NCI-H187 treated with DMSO at 0.1 percent for 48 hours (cell line): ENCODE results near the gene USE1.
A peak's percentile ranks its signal among the peaks of the same experiment; 100 is the strongest.
"Not testable (repeated sequence)": the region's sequence is repeated elsewhere in the genome, so short reads cannot be mapped to it uniquely, and the experiment has no call there.

Experiments used
- DNase-seq: peaks from one replicate; lab custom pipeline; 2025; lab: John Stamatoyannopoulos, UW

Gene USE1

DNA sequence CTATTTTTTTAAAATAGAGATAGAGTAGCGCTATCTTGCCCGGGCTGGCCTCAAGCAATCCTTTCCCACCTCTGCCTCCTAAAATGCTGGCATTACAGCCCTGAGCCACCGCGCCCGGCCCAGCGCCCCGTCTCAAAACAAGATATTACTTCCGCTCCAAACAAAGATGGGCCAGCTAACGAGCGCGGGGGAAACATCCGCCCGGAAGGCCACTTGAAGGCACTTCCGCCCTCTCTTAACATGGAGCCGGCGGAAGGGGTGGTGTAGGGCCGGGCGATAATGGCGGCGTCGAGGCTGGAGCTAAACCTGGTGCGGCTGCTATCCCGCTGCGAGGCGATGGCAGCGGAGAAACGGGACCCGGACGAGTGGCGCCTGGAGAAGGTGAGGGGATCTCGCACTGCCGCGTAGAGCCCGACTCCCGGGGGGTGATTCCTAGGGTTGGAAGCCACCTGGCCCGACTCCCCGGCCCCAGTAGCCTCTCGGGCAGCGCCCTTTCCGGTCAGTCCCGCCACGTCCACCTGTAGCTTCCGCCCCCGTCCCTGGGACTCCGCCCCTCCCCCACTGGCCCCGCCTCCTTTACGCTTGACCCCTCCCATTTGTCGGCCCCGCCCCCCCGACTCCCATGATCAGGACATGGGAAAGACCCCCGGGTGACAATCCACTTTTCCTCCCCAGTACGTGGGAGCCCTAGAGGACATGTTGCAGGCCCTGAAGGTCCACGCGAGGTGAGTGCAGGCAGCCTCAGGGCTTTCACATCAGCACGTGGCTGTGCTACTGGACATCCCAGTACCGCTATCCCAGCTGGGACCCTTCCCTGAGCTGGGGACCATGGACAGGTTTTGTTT, at the start of gene USE1:
TSS of gene USE1 (plus strand) at position 231 of the 845 bp plus-strand sequence. CDS start at position 280, 49 bp downstream.
- peak; percentile 19 for DNase-seq

DNA sequence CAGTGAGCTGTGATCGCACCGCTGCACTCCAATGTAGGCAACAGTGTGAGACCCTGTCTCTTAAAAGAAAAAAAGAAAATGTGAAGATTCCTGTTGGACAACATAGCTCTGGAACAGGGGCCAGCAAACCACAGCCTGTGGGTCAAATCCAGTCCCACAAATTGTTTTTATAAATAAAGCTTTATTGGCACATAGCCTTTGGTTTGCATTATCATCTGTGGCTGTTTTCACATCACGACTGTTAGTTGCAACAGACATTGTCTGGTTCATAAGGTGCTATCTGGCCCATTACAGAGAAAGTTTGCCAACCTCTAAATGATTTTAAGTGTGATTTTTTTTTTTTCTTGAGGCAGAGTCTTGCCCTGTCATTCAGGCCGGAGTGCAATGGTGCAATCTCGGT, 49.4 kb upstream of the USE1 start:
- no peak for DNase-seq

- no peak for DNase-seq
Observed at GRCh38 chr19:17170538-17171297, 44.4 kb upstream of the USE1 start.

DNA sequence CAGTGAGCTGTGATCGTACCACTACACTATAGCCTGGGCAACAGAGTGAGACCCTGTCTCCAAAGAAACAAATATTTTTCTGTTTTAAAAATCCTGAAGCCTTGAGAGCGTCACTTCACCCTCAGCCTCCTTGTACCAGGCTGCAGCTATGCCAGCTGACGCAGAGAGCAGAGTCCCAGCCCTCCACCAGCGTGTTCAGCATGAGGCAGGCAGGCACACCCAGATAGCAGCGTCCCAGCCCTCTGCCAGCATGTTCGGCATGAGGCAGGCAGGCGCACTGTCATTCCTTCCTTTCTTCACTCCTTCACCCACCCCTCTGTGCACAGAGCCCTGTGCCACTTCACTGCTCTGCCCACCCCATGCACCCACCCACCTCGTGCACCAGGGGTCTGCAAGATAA, 43.3 kb upstream of the USE1 start:
- no peak for DNase-seq

DNA sequence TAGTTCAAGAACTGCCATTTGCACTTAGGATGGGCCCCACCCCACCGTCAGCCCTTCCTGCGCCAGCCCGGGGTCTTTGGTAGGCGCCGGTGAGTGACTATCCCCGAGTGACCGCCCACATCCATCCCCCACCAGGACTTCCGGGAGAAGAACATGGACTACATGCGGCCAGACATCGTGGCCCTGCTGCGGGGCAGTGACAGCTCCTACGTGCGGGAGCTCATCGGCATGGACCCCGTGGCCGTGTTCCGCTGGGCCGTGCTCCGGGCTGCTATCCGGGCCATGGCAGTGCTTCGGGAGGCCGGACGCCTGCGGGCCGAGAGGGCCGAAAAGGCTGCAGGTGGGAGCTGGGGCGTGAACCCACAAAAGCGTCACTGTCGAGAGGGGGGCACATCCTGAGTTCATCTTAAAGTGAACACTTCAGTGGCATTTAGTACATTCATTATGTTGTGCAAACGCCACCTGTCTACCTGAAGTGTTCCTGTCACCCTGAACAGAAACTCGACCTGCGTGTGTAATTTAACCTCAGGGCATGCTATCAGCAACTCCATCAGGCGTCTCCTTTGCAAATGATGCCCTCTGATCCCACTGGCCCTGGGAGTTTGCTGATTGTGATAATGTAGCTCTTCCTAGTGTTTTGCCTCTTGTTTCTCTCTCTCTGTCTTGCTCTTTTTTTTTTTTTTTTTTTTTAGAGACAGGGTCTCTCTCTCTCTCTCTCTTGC, 42.4 kb upstream of the USE1 start:
- no peak for DNase-seq

DNA sequence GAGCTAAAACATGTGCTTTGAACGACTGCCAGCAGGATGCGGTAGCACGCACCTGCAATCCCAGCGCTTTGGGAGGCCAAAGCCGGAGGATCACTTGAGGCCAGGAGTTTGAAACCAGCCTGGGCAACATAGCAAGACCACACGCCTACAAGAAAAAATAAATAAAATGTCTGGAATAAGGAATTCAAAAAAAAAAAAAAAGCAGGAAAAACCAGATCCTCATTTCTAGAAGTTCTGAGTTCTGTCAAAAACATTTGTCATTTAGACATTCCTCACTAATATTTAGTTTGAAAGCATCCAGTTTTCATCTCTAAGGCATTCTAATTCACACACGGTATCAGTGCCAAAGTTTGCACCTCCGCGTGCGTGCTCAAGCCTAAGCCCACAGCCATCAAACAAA, 36.9 kb upstream of the USE1 start:
- no peak for DNase-seq

GRCh38 chr19:17180997-17181702, 34.0 kb upstream of the USE1 start:
- DNase-seq = no peak

DNA sequence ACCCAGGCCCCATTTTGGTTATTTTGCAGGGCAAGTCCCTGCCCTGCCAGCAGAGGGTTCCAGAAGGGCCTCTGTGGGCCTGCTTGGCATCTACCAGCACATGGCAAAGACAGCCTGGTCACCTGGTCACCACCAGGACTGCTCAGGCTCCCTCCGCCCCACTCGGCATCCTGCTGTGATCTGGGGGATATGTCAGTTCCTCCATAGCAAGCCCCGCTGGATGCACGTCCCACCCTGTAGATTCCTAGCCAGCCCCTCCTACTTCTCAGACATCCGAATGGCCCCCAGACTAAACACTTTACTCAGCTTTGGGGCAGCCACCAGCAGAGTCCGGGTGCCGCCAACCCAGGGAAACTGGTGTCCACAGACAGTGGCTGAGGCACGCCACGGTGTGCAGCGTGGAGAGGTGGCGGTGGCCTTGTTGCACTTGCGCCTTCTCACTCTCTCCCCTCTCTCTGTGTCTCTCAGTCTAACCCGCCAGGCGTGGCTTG, 31.8 kb upstream of the USE1 start:
- DNase-seq = no peak

DNA sequence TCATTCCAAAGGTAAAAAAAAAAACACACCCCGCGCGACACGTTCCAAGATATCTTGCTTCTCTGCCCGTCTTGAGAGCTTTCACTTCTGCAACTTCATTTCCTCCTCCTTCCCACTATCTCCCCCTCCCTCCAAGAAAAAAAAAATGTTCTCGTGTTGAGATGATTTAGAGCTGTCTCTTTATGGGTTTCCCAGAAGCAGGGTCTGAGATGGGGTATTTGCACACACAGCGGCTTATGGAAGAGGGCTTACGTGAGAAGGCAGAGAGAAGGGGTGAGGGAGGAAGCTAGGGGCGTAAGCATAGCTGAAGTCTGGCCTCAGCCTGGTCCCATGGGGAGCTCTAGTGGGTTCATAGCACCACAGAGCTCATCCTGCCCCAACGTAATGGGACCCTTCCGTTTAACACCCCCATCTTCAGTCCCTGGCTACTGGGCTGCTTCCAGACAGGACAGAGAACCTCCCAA, 31.3 kb upstream of the USE1 start:
- no peak for DNase-seq

DNA sequence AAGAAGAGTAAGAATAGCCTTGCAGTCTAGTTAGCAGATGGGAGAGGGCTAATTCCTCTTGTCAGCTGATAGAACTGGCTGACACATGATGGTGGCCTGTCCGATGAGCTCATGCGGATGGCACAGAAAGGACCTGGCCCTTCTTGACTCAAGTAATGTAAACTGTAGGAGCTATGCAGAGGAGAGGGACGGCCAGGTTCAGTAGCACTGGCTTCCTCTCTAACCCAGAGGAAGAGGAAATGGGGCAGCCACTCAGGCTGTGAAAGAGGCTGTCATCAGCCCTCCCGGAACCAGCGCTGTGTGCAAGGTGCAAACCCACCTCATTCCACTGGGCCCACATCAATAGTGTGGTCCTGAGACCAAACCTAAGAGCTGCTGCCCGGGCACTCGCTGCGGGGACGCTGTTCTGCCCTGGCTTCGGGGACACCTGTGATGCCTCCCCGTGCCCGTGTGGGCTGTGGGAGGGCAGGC, 30.8 kb upstream of the USE1 start:
- no peak for DNase-seq

DNA sequence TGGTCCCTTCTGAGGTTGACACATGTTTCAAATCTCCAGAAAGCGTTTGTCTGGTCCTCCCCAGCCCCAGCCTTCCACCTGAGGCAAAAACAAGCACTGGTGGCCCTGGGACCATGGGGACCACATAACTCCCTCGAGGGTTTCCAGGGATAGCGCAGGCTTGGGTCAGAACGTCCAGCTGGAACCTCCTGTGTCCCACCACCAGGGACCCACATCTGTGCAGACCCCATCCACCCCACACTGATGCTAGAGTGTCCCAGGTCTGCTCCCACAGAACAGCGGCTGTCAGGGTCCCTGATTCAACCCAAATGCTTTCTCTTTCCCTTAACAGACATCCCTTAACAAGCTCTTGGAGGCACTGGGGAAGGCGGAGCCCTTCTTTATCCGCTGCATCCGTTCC, 29.6 kb upstream of the USE1 start:
- no peak for DNase-seq

DNA sequence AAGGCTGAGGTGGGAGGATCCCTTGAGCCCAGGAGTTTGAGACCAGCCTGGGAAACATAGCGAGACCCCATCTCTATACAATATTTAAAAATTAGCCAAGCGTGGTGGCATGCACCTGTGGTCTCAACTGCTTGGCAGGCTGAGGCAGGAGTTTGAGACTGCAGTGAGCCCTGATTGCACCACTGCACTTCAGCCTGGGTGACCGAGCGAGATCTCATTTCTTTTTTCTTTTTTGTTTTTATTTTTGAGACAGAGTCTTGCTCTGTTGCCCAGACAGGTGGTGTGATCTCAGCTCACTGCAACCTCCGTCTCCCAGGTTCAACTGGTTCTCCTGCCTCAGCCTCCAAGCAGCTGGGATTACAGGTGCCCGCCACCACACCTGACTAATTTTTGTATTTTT, 23.4 kb upstream of the USE1 start:
- DNase-seq = not testable (repeated sequence)

- DNase-seq = no peak
Observed at GRCh38 chr19:17192751-17193150, 22.4 kb upstream of the USE1 start.

DNA sequence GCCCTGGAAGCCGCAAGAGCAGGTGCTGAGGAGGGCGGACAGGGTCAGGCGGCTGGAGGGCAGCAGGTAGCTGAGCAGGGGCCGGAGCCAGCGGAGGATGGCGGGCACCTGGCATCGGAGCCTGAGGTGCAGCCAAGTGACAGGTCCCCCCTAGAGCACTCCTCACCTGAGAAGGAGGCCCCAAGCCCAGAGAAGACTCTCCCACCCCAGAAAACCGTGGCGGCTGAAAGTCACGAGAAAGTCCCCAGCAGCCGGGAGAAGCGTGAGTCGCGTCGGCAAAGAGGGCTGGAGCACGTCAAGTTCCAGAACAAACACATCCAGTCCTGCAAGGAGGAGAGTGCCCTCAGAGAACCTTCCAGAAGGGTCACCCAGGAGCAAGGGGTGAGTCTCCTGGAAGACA, 20.5 kb upstream of the USE1 start:
- no peak for DNase-seq

DNA sequence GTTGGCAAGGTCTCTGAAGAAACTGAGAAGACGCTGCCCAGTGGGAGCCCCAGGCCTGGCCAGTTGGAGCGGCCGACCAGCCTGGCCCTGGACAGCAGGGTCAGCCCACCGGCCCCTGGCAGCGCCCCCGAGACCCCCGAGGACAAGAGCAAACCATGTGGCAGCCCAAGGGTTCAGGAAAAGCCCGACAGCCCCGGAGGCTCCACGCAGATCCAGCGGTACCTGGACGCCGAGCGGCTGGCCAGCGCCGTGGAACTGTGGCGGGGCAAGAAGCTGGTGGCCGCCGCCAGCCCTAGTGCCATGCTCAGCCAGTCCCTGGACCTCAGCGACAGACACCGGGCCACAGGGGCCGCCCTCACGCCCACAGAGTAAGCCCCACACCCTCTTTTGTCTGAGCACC, 20.1 kb upstream of the USE1 start:
- no peak for DNase-seq

DNA sequence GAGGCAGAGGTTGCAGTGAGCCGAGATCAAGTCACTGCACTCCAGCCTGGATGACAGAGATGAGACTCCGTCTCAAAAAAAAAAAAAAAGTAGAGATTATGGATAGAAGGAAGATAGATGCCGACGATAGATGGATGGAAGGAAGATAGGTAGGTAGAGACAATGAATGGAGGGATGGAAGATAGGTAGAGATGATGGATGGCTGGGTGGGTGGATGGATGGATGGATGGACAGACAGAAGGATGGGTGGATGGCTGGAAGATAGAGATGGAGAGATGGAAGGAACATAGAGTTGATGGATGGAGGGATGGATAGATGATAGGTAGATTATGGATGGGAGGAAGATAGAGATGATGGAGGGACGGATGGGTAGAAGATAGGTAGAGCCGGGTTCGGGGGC, 18.5 kb upstream of the USE1 start:
- DNase-seq = no peak

GRCh38 chr19:17197666-17198065, 17.5 kb upstream of the USE1 start:
- no peak for DNase-seq

DNA sequence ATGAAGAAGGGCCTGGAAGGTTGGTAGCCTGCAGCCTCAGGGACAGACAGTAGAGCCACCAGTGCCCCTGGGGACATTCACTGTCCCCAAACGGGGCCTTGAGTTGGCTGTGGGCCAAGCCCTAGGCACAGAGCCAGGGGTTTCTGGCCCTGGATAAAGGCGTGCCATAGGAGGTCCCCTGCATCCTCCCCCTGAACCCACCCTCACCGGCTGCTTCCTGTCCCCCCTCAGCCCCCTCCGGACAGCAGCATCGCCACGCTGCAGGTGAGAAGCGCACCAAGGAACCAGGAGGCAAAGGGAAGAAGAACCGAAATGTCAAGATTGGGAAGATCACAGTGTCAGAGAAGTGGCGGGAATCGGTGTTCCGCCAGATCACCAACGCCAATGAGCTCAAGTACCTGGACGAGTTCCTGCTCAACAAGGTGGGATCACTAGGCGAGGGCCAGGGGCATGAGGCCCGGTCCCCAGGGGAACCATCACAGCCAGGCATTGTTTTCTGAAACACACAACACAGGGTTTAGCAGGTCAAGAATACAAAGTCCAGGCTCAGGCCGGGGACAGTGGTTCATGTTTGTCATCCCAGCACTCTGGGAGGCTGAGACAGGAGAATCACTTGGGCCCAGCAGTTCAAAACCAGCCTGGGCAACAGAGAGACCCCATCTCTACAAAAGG, 14.6 kb upstream of the USE1 start:
- no peak for DNase-seq

DNA sequence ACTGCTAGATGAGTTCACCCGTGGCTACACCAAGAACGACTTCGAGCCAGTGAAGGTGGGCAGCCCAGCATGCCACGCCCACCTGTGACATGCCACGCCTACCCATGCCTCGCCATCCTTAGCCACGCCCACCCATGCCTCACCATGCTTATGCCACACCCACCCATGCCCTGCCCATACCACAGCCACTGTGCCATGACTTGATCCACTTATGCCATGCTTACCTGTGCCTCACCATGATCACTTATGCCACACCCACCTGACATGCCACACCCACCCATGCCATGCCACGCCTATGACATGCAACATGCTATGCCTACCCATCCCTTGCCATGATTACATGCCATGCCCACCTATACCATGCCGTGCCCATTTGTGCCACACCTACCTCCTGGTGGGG, 12.9 kb upstream of the USE1 start:
- no peak for DNase-seq

- DNase-seq = no peak
Observed at GRCh38 chr19:17202713-17203112, 12.4 kb upstream of the USE1 start.
